Measurements from ENCODE around the gene PTPRE.

DNA sequence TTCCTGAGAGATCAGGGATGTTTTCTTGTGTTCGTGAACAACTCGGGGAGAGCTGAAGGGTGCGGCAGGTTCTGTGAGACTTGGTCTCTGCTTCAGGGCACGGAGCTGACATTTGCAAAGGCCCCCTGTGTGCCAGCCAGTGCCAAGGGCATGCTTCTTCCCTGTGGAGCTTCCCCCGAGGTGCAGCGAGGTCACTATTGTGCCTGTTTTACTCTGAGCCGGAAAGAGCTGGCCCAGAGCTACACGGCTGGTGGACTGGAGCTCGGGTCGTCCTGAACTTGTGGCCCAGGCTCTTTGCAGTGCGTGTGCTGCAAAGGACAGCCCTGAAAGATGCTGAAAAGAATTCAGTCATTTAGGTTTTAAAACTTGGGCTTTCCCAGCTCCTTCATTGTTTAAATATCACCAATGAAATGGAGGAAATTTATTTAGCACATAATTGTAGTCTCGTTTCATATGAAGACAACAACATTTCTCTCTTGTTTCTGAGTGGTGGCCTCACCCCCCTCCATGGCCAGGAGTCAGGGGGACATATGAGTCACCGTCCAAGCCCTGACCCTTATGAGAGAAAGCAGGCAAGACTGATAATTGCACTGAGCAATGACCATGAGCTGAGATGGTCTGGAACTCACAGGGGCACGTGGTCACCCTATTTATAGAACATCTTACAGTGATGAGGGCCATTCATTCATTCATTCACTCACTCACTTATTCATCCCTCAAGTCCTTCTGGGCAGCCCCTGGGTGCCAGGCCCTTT, 102.6 kb downstream of the PTPRE start:
- TF ChIP-seq POLR2A (IDR thresholded peaks at IDR 0.05) (no peak), POLR2AphosphoS5 (IDR thresholded peaks at IDR 0.05) (no peak)
- TF ChIP-seq, protein P1, sequence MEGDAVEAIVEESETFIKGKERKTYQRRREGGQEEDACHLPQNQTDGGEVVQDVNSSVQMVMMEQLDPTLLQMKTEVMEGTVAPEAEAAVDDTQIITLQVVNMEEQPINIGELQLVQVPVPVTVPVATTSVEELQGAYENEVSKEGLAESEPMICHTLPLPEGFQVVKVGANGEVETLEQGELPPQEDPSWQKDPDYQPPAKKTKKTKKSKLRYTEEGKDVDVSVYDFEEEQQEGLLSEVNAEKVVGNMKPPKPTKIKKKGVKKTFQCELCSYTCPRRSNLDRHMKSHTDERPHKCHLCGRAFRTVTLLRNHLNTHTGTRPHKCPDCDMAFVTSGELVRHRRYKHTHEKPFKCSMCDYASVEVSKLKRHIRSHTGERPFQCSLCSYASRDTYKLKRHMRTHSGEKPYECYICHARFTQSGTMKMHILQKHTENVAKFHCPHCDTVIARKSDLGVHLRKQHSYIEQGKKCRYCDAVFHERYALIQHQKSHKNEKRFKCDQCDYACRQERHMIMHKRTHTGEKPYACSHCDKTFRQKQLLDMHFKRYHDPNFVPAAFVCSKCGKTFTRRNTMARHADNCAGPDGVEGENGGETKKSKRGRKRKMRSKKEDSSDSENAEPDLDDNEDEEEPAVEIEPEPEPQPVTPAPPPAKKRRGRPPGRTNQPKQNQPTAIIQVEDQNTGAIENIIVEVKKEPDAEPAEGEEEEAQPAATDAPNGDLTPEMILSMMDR (IDR thresholded peaks at IDR 0.05), result no peak

All from breast epithelium (tissue), 3 donors.